Mesothelial cell of epicardium (in vitro differentiated cells): Measurements from ENCODE around the gene PRIMA1. TPM values are rescaled to one million over a fixed set of nuclear protein-coding genes. Genes with fewer than 3 reads are reported as not detected.

Source experiments
- DNase-seq, 2 experiments: peaks; one replicate each; pipeline ENCODE4 v3.0.0; 2021; ENCODE audit warnings: low spot score in 2 of 2; ENCODE audit not compliant: unreplicated experiment in 2 of 2
- H3K27ac Mint-ChIP-seq: 2 replicates; pipeline ENCODE4 v1.8.0; 2021; ENCODE audit warnings: mixed read lengths
- H3K27me3 Mint-ChIP-seq: 2 replicates; pipeline ENCODE4 v1.8.0; 2021; ENCODE audit warnings: low read depth, mixed read lengths
- H3K36me3 Mint-ChIP-seq: 2 replicates; pipeline ENCODE4 v1.8.0; 2021; ENCODE audit warnings: mixed read lengths
- H3K4me1 Mint-ChIP-seq: 2 replicates; pipeline ENCODE4 v1.8.0; 2021; ENCODE audit warnings: mixed read lengths
- H3K4me3 Mint-ChIP-seq: 2 replicates; pipeline ENCODE4 v1.8.0; 2021; ENCODE audit warnings: mild to moderate bottlenecking, moderate library complexity, mixed read lengths
- H3K9me3 Mint-ChIP-seq: 2 replicates; pipeline ENCODE4 v1.8.0; 2021; ENCODE audit warnings: mixed read lengths
- CTCF ChIP-seq: fragments of 200-600 bp; sonication (generic); IDR thresholded peaks from one replicate; pipeline ENCODE4 v1.5.0; 2021; ENCODE audit warnings: antibody characterized with exemption; ENCODE audit not compliant: unreplicated experiment
- total RNA-seq: library from RNA; stranded (reverse); gene quantifications from 3 replicates; pipeline ENCODE4 v1.2.1, GENCODE V29; 2021

The PRIMA1 gene
- total RNA-seq, 1 donor from 2014 or later: 2.3 TPM

DNA sequence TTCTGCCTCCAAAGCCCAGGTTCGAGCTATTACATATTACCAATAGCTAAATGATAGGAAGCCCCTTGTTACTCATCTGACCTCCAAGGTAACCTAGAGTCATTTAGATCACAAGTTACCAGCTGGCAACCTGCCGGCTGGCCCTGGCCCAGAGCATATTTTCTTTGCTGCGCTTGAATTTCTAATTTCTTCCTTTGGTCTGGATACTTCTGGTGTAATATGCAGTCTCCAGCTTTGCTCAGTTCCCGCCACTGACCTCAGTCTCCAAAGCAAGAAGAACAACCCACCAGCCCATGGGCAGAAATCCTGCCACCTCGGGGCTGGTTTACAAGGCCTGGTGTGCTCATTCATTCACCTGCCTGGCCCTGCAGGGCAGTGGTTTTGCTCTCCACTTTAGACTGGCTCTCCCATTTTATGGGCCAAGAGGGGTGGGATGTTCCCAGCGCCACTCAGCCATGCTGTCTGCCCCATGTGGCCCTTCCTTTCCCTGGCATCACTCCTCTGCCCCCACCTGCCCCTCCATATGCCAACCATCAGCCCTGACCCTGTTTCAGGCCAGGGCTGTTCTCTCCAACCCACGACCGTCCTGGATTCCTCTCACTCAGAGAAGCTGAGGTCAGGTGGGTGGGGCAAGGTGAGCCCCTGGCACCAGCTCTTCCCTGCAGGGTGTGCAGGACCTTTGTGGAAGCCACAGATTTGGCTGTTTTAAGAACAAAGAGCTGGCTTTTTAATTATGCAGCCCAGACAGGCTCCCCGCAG is 76.0 kb downstream of the PRIMA1 start:
- Mint-ChIP-seq H3K36me3 (no peaks in the 10 kb centered on the region), H3K4me1 (peaks cover 2% of the 10 kb centered on the region), H3K27ac (no peak overlapping the region), H3K4me3 (no peak overlapping the region), H3K9me3 (no peaks in the 10 kb centered on the region), H3K27me3 (peaks cover 8% of the 10 kb centered on the region)
- TF ChIP-seq CTCF: no peak
- no peak for DNase-seq

- TF ChIP-seq CTCF: no peak
- no peak for DNase-seq
- Mint-ChIP-seq H3K27ac (no peak overlapping the region), H3K27me3 (peaks cover 3% of the 10 kb centered on the region), H3K4me3 (no peak overlapping the region), H3K9me3 (no peaks in the 10 kb centered on the region), H3K4me1 (peaks cover 2% of the 10 kb centered on the region), H3K36me3 (no peaks in the 10 kb centered on the region)
Observed at GRCh38 chr14:93709249-93709648, 79.0 kb downstream of the PRIMA1 start.

- Mint-ChIP-seq H3K27me3 (peaks cover 1% of the 10 kb centered on the region), H3K9me3 (no peaks in the 10 kb centered on the region), H3K27ac (no peak overlapping the region), H3K4me3 (no peak overlapping the region), H3K36me3 (no peaks in the 10 kb centered on the region), H3K4me1 (peaks cover 2% of the 10 kb centered on the region)
- no peak for TF ChIP-seq CTCF
- no peak for DNase-seq
Observed at GRCh38 chr14:93708800-93709199, 79.5 kb downstream of the PRIMA1 start.

- Mint-ChIP-seq H3K36me3 (no peaks in the 10 kb centered on the region), H3K9me3 (no peaks in the 10 kb centered on the region), H3K4me3 (no peak overlapping the region), H3K27me3 (no peaks in the 10 kb centered on the region), H3K27ac (no peak overlapping the region), H3K4me1 (peaks cover 2% of the 10 kb centered on the region)
- TF ChIP-seq CTCF: no peak
- DNase-seq: no peak
Observed at GRCh38 chr14:93708311-93708734, 80.0 kb downstream of the PRIMA1 start.

GRCh38 chr14:93707475-93707874 is 80.8 kb downstream of the PRIMA1 start:
- H3K27ac Mint-ChIP-seq: no peak overlapping the region
- H3K27me3 Mint-ChIP-seq: no peaks in the 10 kb centered on the region
- DNase-seq: no peak
- TF ChIP-seq CTCF: no peak
- H3K9me3 Mint-ChIP-seq: no peaks in the 10 kb centered on the region
- H3K4me3 Mint-ChIP-seq: no peak overlapping the region
- no peaks in the 10 kb centered on the region for H3K36me3 Mint-ChIP-seq
- H3K4me1 Mint-ChIP-seq: no peaks in the 10 kb centered on the region
